CD4-positive, alpha-beta T cell treated with Interleukin-10 for 1 hour (primary cell): ENCODE measurements around the gene RAB1B.
A peak's percentile ranks its signal among the peaks of the same experiment; 100 is the strongest.
"Not testable (repeated sequence)": the region's sequence is repeated elsewhere in the genome, so short reads cannot be mapped to it uniquely, and the experiment has no call there.

ENCODE experiments used
- DNase-seq: peaks from one replicate; pipeline ENCODE4 v3.0.0-alpha.2; 2020

The RAB1B gene

DNA sequence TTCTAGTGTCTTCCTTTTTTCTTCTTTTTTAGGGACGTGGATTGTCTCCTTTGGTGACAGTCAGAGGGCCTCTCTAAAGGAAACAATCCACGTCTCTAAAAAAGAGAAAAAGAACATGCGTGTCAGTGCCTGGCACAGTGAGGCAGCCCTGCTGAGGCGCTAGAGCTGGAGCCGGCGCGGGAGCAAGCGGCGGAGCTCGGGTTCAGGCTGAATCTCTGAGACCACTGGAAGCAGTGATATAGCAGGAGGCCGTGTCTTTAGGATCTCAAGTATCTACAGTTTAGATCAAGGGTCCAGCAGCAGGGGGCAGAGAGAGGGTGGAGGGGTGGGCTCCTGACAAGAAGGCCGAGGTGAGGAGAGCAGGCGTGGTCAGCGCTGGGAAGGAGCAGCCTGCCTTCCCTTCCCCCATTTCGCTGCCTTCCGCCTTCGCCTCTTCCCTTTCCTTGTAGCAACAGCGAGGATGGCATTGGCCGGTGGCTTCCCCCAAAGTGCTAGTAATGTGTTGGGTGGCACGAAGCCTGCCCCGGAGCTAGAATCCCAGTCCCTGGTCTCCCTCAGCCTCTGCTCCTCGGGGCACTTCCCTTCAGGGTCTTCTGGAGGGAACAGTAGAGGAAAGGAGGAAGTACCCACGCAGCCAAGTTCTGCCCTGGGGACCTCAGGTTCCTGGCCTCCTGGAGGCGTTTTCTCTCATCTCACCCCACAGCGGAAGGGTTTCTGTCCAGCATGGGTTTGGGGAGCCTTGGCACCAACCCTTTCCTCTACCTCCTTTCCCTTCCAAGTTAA lies 28.2 kb upstream of the RAB1B start:
- DNase-seq, result no peak

DNA sequence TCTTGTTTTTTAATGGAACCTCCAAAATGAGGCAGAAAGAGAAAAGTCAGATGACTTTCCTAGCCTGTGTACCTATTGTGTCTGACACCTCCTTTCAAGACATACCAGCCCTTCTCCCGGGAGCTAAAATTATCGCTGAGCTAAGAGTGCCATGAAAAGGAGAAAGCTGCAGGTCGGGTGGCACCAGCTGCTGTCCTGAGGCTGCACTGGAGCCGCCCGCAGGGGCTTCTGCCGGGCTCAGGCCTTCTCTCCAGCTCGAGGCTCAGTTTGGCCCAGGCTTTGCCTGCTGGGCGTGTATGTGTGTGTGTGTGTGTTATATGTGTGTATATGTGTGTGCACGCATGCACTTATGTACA lies 27.7 kb upstream of the RAB1B start:
- no peak for DNase-seq

DNA sequence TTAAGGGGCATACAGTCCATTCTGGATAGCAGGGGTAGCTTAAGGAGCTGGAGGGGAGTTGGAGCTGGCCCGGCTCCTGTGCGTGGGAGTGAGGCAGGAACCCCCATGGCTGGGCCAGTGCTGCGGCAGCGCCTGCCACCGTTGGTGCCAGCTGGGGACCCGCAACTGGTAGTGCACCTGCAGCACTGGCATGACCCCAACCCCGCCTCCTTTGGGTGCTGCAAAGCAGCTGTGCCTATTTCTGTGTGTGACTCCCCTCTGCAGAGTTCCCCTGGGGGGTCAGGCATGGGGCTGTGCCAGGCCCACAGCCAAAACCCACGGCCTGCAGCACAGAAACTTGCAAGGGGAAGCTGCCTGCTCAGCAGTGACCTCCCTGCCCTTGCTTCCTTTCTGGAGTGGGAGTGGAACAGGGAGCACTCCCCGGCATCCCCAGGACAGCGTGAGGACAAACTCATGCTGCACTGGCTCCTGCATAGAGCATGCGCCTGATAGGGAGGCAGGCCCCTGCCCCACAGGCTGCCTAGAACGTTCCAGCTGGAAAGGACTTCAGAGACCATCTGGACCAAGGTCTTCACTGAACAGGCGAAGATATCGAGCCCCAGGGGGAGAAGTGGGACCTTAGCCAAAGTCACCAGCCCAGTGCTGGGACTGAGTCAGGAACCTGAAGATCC lies 26.2 kb upstream of the RAB1B start:
- DNase-seq, result no peak

DNA sequence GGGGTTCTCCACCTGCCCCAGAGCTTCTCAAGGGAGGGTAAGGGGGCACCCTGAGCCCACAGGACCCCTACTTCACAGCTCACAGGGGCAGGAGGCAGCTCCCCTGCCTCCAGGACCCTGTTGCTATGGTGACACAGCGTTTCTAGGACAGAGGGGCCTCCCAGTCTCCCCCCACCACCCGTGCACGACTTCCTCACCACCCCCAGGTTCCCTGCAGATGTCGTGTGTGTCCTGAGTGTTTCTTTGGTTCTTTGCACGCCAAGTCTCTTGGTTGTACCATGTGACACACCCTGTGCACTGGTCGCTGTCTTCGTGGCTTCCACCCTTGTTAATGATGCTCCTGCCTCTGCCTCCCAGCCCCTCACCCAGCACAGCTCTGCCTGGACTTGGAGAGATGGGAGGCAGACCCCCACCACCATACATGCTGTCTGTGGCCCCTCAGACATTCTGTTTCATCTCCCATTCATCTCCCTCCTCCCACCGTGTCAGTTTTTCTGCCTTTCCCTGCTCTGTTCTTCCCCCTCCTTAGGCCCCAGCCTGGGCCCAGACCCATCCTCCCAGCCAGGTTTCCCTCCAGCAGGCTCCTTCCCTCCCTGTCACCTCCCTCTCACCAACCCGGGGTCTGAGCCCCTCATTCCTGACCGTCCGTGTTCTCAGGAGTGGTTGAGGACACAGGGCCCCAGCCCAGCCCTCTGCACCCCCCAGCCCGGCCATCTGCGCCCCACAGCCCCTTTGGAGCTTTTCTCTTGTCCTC lies 24.5 kb upstream of the RAB1B start:
- no peak for DNase-seq

DNA sequence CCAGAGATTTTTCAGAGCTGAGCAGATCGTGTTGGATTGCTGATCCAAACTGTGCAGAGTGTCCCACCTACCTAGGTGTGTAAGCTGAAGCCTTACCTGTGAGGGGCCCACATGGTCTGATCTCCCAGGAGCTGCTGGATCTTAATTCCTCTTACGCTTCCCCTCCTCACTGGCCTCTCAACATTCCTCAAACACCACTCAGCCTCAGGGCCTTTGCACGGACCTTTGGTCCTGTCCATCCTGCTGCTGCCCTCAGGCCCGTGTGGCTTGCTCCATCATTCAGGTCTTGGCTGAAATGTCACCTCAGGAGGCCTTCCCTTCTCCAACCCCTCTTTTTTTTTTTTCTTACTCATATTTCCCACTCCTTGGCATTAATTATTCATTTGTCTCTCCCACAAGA lies 21.1 kb upstream of the RAB1B start:
- no peak for DNase-seq

DNA sequence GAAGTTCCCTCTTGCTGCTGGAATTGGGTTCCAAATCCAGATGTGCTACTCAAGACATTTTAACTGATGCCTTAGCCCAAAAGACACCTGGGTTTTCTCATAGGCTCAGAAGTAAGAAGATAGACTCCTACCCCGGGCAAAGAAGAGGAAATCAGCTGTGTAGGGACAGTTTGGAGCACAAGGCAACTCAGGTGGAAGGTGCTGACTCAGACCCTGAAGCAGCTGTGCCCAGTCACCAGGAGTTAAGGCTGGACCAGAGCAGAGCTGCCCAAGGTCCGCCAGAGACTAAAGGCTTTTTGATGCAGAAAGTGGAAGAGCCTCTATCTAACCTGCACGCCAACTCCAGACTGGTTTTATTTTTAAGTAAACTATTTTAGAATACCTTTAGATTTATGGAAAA lies 20.6 kb upstream of the RAB1B start:
- no peak for DNase-seq

DNA sequence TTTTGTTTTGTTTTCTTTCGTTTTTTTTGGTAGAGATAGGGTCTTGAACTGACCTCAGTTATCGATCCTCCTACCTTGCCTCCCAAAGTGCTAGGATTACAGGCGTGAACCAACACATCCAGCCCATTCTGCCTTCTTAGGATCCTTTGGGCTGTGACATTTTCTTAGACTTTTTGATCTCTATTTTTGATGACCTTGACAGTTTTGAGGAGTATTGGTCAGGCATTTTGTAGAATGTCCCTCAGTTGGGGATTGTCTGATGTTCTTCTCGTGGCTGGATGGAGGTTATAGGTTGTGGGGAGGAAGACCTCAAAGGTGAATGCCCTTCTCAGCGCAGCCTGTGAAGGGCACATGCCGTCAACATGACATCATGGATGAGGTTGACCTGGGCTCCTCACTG lies 19.5 kb upstream of the RAB1B start:
- no peak for DNase-seq

DNA sequence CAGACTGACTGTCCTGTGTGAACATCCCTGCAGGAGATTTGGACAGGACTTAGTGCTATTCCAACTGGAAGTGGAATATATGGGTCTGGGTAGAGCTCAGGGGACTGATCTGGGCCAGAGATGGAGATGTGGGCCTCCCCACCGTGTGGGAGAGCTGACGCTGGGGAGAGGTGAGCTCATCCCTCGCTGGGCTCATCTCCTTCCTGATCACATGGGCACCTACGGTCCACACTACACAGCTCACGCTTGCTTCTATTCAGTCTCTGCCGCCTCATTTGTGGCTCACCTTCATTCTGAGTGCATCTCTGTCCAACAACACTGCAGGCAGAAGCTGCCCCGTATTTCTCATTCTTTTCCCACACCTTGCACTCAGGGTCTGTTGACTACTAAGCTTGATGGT lies 16.6 kb upstream of the RAB1B start:
- no peak for DNase-seq

DNA sequence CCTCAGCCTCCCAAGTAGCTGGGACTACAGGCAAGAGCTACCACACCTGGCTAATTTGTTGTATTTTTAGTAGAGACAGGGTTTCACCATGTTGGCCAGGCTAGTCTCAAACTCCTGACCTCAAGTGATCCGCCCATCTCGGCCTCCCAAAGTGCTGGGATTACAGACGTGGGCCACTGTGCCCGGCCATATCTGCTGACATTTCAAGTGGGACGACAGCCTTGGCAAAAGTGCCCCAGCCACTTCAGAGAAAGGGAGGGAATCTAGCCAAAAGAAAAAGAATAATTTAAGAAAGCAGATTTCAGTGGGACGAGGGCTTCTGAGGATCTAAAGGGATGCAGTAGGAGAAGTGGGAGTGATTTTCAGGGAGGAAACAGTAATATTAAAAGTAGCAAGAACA lies 15.4 kb upstream of the RAB1B start:
- DNase-seq, result not testable (repeated sequence)

DNA sequence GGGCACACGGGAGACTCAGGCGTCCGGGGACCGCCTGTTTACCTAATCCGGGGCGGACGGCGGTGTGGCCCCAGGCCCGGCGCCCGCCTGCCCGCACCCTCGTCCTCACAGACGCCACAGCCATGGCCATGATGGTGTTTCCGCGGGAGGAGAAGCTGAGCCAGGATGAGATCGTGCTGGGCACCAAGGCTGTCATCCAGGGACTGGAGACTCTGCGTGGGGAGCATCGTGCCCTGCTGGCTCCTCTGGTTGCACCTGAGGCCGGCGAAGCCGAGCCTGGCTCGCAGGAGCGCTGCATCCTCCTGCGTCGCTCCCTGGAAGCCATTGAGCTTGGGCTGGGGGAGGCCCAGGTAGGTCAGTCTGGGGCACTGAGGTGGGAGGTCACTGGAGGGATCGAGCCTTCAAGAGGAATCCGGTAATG lies 10.0 kb upstream of the RAB1B start:
- no peak for DNase-seq

DNA sequence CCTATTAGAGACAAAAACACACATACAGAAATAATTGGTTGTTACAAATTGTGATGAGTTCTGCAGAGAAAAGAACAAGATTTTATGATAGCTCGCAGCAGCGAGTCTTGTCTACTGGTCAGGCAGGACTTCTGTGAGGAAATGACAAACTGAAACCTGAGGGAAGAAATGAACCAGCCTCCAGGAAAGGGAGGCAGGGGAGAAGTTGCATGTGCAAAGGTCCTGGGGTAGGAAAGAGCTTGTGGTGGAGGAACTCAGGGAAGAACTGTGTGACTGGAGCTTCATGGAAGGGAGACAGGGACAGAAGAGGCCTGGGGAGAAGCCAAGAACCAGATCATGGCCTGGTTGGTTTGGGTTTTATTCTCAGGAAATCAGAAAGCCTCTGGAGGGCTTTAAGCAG lies 9.2 kb upstream of the RAB1B start:
- DNase-seq, result no peak

DNA sequence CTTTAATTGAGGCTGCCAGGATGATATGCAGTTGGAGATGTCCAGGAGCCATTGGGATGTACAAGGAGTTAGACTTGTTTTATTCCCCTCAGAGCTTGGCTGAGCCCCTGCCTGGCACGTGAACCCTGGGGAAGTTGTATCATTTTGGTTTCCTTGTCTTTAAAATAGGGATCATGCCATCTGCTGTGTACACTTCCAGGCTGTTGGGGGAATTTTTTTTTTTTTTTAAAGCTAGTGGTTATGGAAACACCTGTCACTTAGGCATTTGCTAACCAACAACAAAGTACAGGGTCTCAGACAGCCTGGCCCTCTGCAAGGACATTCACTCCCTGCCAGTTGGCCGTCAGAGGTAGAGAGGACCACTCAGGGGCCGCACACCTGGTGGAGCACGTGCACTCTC lies 8.5 kb upstream of the RAB1B start:
- no peak for DNase-seq

DNA sequence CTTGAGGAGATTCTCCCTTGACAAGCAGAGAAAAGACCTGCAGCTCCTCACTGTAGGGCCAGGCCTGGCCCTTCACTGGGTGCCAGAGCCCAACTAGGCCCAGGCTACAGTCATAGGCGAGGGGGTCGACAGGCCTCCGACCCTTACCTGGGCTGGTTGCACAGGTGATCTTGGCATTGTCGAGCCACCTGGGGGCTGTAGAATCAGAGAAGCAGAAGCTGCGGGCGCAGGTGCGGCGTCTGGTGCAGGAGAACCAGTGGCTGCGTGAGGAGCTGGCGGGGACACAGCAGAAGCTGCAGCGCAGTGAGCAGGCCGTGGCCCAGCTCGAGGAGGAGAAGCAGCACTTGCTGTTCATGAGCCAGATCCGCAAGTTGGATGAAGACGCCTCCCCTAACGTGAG lies 6.9 kb upstream of the RAB1B start:
- no peak for DNase-seq

DNA sequence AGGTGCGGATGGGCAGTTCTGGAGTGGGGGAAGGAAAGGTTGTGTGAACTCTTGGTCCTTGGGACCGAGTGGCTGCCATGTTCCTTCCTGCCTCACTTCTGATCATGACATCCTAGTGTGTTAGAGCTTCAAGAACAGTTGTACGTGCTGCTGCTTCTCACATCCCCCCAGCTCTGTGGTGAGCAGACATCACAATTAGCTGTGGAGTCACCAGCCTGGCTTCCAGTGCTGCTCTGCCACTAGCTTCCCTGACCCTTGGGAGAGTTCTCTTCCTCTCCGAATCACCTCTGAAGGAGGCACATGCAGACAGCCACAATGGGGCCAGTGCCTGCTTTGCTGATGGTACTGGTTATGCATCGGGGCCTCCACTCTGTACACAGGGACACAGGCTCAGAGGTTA lies 6.2 kb upstream of the RAB1B start:
- DNase-seq, result no peak

DNA sequence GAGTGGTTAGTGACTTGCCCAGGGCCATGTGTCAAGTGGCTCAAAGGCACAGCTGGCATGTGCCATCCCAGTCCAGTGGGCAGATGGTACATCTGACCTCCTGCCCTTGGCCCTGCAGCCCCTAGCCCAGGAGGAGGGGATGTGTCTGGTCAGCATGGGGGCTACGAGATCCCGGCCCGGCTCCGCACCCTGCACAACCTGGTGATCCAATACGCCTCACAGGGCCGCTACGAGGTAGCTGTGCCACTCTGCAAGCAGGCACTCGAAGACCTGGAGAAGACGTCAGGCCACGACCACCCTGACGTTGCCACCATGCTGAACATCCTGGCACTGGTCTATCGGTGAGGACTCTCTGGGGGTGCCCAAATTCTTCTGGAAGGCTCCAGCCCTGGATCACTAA lies 5.7 kb upstream of the RAB1B start:
- no peak for DNase-seq

DNA sequence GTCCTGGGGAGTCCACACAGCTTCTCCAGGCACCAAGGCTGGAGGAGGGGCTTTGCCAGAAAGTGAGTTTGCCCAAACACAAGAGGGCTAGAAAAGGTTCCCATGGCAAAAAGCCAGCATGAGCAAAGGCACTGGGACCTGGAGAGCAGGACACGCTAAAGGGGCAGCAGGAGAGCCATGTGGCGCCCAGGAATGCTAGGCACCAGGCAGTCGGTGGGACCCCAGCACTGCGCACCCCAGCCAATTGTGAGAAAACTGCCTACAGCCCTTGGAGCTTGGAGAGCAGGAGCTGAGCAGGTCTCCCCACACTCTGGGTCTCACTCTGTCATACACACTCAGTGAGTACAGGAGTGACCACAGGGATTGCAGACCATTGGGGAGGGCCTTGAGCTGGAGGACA lies 5.2 kb upstream of the RAB1B start:
- no peak for DNase-seq

DNA sequence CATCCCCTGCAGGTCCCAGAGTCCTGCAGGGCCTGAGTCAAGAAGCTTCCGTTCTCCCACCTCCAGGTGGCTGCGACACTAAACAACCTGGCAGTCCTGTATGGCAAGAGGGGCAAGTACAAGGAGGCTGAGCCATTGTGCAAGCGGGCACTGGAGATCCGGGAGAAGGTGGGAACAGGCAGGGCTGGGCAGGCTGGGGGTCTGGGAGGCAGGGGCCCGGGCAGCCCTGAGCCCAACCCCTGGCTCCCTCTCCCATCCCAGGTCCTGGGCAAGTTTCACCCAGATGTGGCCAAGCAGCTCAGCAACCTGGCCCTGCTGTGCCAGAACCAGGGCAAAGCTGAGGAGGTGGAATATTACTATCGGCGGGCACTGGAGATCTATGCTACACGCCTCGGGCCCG lies 4.7 kb upstream of the RAB1B start:
- no peak for DNase-seq

DNA sequence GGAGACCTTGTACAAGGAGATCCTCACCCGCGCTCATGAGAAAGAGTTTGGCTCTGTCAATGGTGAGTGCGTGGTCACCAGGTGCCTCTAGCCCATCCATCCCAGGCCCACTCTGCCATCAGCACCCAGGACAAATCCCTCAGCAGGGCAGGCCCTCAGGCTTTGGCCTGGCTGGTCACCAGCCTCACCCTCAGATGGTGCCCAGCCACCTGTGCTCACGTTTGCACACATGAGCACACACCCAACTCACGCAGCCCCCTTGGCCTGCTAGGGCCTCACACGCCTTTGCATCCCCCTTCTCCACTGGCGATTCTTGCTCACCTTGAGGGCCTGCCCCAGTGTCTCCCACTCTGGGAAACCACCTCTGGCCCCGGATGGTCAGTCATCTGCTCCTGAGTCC lies 4.1 kb upstream of the RAB1B start:
- no peak for DNase-seq

DNA sequence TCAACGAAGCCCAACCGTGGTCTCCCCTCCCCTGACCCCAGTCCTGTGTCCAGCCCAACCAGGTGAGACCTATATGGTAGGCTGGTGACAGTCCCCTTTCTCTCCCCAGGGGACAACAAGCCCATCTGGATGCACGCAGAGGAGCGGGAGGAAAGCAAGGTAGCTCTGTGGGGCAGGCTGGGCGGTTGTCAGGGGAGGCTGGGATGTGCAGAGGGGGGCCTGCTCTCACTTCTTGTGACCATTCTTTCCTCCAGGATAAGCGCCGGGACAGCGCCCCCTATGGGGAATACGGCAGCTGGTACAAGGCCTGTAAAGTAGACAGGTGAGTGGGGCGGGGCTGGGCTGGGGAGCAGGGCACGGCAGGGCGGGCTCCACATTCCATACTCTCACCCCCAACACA lies 3.5 kb upstream of the RAB1B start:
- peak; percentile 51 for DNase-seq

DNA sequence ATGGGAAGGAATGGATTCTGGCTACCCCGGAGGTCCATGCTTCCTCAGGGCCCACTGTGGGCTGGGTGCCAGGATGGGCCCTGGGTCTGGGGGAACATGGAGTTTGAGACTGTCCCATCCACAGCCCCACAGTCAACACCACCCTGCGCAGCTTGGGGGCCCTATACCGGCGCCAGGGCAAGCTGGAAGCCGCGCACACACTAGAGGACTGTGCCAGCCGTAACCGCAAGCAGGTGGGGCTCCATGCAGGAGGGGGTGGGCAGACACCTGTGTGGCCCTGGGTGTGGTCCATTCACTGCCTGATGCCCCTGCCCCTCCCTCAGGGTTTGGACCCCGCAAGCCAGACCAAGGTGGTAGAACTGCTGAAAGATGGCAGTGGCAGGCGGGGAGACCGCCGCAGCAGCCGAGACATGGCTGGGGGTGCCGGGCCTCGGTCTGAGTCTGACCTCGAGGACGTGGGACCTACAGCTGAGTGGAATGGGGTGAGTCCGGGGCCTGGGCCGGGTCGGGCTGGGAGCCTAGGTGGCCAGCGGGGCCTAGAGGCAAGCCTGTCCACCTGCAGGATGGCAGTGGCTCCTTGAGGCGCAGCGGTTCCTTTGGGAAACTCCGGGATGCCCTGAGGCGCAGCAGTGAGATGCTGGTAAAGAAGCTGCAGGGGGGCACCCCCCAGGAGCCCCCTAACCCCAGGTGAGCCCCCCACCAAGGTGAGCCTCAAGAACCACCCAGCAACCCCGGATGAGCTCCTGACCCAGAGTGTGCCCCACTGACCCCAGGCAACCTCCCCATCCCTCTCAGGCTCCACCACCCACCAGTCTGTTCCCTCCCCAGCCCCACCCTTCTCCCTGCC lies 2.7 kb upstream of the RAB1B start:
- DNase-seq, result no peak

DNA sequence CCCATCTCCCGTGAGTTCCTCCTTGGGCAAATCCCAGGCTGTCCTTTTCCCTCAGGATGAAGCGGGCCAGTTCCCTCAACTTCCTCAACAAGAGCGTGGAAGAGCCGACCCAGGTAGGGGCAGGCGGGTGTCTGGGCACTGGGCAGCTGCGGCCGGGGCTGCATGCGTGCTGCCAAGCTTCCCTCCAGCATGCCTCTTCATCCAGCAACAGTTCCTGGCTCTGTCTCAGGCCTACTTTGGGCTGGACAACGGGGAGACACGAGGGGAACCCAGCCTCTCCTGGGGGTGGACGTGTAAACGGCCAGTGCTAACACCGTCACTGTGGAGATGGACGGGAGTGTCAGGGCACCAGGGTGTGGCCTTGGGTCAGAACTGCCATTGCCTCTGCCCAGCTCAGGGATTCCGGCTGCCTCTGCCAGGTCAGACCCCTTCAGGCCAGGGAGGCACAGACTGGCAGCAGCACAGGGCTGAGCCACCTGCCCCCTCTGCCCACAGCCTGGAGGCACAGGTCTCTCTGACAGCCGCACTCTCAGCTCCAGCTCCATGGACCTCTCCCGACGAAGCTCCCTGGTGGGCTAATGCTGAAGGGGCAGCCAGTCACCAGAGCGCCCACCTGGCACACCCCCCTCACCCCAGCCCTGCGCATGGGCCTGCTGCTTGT lies 1.9 kb upstream of the RAB1B start:
- no peak for DNase-seq

DNA sequence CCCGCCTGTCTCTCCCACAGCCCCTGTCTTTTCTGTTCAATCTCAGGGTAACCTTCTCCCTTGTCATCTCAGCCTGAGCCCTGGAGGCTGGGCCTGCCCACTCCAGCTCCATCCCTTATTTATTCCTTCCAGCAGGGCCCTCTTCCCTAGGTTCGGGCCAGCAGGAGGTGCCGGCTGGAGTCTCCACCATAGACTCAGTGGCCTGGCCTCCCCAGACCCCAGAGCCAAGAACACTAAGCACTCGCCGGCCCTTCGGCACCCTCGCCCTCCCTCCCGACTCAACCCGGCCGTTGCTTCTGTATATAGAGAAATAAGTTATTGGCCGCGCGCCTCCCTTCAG lies 1.4 kb upstream of the RAB1B start:
- DNase-seq, result no peak
